ENCODE data around the gene EDIL3.

EDIL3 gene, protein sequence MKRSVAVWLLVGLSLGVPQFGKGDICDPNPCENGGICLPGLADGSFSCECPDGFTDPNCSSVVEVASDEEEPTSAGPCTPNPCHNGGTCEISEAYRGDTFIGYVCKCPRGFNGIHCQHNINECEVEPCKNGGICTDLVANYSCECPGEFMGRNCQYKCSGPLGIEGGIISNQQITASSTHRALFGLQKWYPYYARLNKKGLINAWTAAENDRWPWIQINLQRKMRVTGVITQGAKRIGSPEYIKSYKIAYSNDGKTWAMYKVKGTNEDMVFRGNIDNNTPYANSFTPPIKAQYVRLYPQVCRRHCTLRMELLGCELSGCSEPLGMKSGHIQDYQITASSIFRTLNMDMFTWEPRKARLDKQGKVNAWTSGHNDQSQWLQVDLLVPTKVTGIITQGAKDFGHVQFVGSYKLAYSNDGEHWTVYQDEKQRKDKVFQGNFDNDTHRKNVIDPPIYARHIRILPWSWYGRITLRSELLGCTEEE

DNA sequence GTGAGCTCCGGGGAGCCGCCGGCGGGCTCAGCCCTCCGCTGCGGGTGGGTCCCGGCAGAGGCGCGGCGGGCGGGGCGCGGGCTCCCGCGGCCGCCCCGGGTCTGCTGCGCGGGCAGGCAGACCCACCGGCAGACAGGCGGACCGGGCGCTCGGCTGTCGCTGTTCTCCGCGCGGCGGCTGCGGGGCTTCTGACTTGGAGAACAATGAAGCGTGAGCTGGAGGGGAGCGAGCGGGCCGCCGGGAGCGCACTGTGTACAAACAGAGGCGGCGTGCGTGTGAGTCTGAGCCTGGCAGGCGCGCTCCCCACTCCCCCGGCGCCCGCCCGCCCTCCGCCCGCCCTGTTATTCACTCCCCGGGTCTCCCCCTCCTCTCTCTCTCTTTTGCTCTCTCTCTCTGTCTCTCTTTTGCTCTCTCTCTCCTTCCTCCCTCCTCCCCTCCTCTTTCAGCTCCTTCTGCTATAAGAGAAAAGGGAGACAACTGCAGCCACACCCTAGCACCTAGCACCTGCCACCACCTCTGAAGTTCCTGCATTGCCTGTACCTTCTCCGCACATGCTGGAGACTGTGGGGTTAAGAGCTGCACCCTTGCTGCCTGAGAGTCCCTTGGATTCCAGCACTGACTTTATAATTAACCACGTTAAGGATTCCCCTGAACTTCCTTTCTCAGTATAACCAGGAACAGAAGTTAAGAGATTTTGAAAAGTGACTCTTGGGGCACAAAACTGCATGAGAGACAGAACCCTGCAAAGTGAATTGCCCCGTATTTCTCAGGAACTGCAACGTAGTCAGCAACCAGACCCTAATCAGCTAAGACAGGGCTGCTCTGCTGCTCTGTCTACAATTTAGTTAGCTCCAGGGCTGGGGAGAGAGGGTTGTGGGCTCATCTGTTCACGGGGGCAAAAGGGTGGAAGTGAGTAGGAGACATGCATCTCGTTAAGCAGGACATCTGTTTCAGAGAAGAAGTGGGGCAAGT lies at the start of gene EDIL3:
Gene EDIL3 (minus strand): TSS at position 277 of the 972 bp plus-strand sequence. CDS start 506 bp downstream, outside the sequence.
- H3K9me3 ChIP-seq (ENCODE audit: control insufficient read depth, insufficient read depth, low read length) = no peaks in the 10 kb centered on the region
- peaks cover 23% of the 10 kb centered on the region for H3K4me1 ChIP-seq (ENCODE audit: control insufficient read depth, insufficient read depth, low read length)
- peaks cover 9% of the 10 kb centered on the region; the same call in 1 of the 2 replicates for H3K36me3 ChIP-seq (ENCODE audit: control insufficient read depth, insufficient read depth, low read length)
- H3K27ac ChIP-seq (ENCODE audit: low read depth, low read length) = peak within 1 kb of the TSS; percentile 77
- H3K9ac ChIP-seq (ENCODE audit: low read depth, low read length) = peak within 1 kb of the TSS; percentile 60
- no peaks in the 10 kb centered on the region for H3K27me3 ChIP-seq (ENCODE audit: control insufficient read depth, insufficient read depth, low read length)
- peak within 1 kb of the TSS; percentile 85 for H3K4me3 ChIP-seq (ENCODE audit: low read depth, low read length)

DNA sequence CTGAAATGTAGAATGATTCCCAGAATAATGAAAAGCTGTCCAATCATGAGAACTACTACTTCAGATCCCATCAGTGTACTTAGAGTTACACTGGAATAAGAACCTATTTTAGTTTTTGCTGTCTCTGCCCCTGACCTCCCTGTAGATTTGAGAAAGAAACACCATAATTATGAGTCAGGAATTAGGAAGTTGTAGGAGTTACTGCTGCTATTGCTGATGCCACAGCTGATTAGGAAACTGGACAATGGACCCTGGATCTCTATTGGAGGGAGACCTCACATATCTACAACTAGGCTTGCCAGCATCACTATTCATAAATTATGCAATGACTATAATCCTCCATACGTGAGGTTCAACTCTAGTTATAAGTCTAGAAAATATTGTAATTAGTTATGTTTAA lies 48.8 kb upstream of the EDIL3 start:
- Histone ChIP-seq H3K4me1 (ENCODE audit: control insufficient read depth, insufficient read depth, low read length) (peaks cover 3% of the 10 kb centered on the region), H3K9me3 (ENCODE audit: control insufficient read depth, insufficient read depth, low read length) (no peaks in the 10 kb centered on the region), H3K27ac (ENCODE audit: low read depth, low read length) (no peak overlapping the region), H3K36me3 (ENCODE audit: control insufficient read depth, insufficient read depth, low read length) (no peaks in the 10 kb centered on the region), H3K9ac (ENCODE audit: low read depth, low read length) (no peak overlapping the region), H3K27me3 (ENCODE audit: control insufficient read depth, insufficient read depth, low read length) (no peaks in the 10 kb centered on the region), H3K4me3 (ENCODE audit: low read depth, low read length) (no peak overlapping the region)

DNA sequence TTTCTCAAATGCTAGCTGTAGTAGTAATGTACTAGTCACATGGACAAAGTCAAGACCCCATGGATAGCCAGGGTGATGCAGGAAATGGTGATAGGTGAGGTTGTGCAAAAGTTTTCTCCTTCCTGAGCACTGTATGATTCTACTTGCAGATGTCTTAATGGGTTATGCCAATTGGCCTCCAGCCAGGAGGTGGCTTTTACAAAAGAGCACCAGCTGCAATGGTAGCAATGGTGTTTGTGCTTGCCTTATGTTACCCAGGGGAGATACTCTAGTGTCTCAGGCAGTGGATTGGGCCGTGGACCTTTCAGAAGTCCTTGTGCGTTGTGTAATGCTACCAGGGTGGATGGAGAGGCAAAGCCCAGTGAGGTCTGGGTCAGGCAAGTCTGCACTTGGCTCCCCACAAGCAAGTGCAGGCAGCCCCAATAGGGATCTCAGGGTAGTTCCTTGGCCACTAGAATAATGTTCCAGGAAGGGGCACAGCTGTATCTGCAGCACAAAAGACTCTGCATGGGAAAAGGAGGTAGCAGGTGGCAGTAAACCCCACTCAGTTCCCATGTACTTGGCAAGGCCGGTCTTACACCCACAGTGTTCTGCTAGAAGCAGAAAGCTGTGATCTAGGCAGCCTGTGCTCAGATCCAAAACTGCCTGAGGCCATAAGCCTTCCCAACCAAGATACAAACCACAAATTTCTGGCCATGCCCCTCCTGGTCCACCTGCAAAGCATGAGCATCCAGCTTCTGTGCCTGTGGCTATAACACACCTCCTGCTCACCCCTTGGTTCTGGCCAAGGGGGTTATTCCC lies 46.4 kb upstream of the EDIL3 start:
- Histone ChIP-seq H3K4me3 (ENCODE audit: low read depth, low read length) (no peak overlapping the region), H3K9me3 (ENCODE audit: control insufficient read depth, insufficient read depth, low read length) (no peaks in the 10 kb centered on the region), H3K27me3 (ENCODE audit: control insufficient read depth, insufficient read depth, low read length) (no peaks in the 10 kb centered on the region), H3K27ac (ENCODE audit: low read depth, low read length) (no peak overlapping the region), H3K4me1 (ENCODE audit: control insufficient read depth, insufficient read depth, low read length) (peaks cover 3% of the 10 kb centered on the region; the same call in 1 of the 2 replicates), H3K36me3 (ENCODE audit: control insufficient read depth, insufficient read depth, low read length) (no peaks in the 10 kb centered on the region), H3K9ac (ENCODE audit: low read depth, low read length) (no peak overlapping the region)

DNA sequence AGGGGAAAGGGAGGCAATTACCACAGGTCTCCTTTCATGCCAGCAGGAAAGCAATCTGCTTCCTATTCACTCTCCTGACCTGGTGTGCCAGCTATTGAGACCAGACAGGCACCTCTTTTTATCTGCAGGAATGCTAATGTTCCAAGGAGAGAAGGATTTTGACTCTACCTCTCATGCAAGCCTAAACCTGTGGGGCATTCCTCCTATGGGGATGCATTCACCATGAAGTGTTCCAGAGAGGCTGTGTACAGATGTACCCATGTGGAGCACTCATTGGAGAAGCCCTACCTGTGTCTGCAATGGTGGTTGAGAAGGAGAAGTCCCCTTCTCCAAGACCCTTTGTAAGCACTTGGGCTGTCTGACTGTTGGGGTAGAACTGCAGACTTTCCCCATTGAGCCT lies 45.4 kb upstream of the EDIL3 start:
- Histone ChIP-seq H3K27ac (ENCODE audit: low read depth, low read length) (no peak overlapping the region), H3K27me3 (ENCODE audit: control insufficient read depth, insufficient read depth, low read length) (no peaks in the 10 kb centered on the region), H3K4me3 (ENCODE audit: low read depth, low read length) (no peak overlapping the region), H3K36me3 (ENCODE audit: control insufficient read depth, insufficient read depth, low read length) (no peaks in the 10 kb centered on the region), H3K4me1 (ENCODE audit: control insufficient read depth, insufficient read depth, low read length) (peaks cover 11% of the 10 kb centered on the region), H3K9ac (ENCODE audit: low read depth, low read length) (no peak overlapping the region), H3K9me3 (ENCODE audit: control insufficient read depth, insufficient read depth, low read length) (no peaks in the 10 kb centered on the region)

DNA sequence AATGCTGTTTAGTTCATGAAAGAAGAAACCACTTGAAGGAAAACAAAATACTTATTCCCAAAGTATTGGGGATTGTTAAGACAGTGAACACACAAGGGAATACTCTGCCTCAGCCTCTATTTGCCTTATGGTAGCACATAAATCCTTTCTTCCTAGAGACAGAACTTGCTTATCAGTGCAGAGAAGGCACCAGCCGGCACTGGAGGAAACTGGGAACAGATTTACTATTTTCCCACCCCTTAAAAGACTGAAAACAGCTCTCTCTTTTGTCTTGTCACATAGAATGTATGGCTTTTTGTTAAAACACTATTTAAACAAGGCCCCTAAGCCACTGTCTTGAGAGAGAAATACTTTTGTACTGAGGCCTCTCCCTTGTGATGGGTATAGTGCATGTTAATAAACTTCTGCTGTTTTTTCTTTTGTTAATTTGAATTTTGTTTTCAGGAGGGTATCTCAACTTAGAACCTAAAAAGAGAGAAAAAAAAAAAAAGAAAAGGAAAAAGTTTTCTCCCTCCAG lies 40.7 kb upstream of the EDIL3 start:
- Histone ChIP-seq H3K27me3 (ENCODE audit: control insufficient read depth, insufficient read depth, low read length) (no peaks in the 10 kb centered on the region), H3K9ac (ENCODE audit: low read depth, low read length) (no peak overlapping the region), H3K36me3 (ENCODE audit: control insufficient read depth, insufficient read depth, low read length) (no peaks in the 10 kb centered on the region), H3K4me3 (ENCODE audit: low read depth, low read length) (no peak overlapping the region), H3K4me1 (ENCODE audit: control insufficient read depth, insufficient read depth, low read length) (peaks cover 12% of the 10 kb centered on the region), H3K9me3 (ENCODE audit: control insufficient read depth, insufficient read depth, low read length) (no peaks in the 10 kb centered on the region), H3K27ac (ENCODE audit: low read depth, low read length) (peak overlapping the region; percentile 41)

DNA sequence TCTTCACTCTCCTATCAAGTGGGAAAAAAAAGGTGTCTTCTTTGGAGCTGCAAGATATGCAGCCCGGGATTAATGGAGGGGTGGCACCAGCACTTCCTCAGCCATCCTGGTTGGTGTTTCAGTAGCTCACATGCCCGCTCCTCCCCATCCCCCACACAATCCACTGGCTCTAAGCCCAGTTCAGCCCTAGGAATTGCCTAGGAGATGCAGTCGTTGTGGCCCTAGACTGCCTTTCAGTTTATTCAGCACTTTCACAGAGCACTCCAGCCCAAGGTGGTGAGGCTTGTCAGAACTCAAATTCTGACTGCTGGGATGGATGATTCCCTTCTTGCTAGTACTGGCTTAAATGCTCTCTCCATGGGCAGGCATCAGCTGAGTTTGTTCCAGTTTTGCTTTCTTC lies 35.1 kb upstream of the EDIL3 start:
- Histone ChIP-seq H3K27me3 (ENCODE audit: control insufficient read depth, insufficient read depth, low read length) (no peaks in the 10 kb centered on the region), H3K9me3 (ENCODE audit: control insufficient read depth, insufficient read depth, low read length) (no peaks in the 10 kb centered on the region), H3K9ac (ENCODE audit: low read depth, low read length) (no peak overlapping the region), H3K4me3 (ENCODE audit: low read depth, low read length) (no peak overlapping the region), H3K36me3 (ENCODE audit: control insufficient read depth, insufficient read depth, low read length) (no peaks in the 10 kb centered on the region), H3K27ac (ENCODE audit: low read depth, low read length) (no peak overlapping the region), H3K4me1 (ENCODE audit: control insufficient read depth, insufficient read depth, low read length) (no peaks in the 10 kb centered on the region)

DNA sequence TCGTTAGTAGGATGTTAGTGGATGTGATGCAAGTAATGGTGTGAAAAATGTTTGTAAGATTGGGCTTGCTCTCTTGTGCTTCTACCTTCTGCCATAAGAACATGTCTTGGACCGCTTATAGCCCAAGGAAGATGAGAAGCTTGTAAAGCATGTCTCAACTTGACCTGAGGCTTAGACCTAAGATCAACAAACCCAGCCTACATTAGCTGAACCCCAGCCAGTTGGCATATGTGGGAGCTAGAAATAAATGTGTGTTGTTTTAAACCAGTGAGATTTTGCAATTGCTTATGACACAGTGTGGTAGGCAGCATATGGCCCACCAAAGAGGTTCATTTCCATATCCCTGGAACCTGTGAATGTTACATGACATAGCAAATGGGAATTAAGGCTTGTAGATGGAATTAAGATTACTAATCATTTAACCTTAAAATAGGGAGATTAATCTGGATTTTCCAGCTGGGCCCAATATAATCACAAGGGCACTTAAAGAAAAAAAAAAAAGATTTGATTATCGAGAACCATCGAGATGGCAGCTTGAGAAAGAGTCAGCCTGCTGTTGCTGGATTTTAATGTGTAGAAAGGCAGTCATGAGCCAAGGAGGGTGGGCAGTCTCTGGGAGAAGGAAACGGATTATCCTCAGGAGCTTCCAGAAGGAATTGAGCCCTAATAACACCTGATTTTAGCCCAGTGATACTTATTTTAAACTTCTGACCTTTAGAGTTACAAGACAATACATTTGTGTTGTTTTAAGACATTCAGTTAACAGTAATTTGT lies 27.3 kb upstream of the EDIL3 start:
- H3K27ac ChIP-seq (ENCODE audit: low read depth, low read length) = no peak overlapping the region
- H3K4me3 ChIP-seq (ENCODE audit: low read depth, low read length) = no peak overlapping the region
- no peaks in the 10 kb centered on the region for H3K9me3 ChIP-seq (ENCODE audit: control insufficient read depth, insufficient read depth, low read length)
- H3K36me3 ChIP-seq (ENCODE audit: control insufficient read depth, insufficient read depth, low read length) = no peaks in the 10 kb centered on the region
- no peaks in the 10 kb centered on the region for H3K4me1 ChIP-seq (ENCODE audit: control insufficient read depth, insufficient read depth, low read length)
- H3K27me3 ChIP-seq (ENCODE audit: control insufficient read depth, insufficient read depth, low read length) = no peaks in the 10 kb centered on the region
- H3K9ac ChIP-seq (ENCODE audit: low read depth, low read length) = no peak overlapping the region

DNA sequence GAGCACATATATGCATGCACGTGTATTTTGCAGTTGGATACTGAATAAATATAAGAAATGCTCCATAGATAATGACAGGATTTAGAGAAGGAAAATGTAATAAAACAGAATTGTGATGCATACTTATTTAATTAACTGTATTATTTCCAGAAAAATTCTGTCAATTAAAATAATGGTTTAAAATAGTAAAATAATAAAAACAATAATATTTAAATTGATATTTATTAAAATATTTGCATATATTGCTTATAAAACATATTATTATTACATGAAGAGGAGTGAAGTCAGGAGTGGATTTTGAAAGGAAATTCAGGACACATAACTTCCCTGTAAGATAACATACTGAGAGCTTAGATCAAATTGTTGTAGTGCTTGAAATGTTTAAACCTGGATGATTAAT lies 21.4 kb upstream of the EDIL3 start:
- Histone ChIP-seq H3K9me3 (ENCODE audit: control insufficient read depth, insufficient read depth, low read length) (no peaks in the 10 kb centered on the region), H3K9ac (ENCODE audit: low read depth, low read length) (no peak overlapping the region), H3K36me3 (ENCODE audit: control insufficient read depth, insufficient read depth, low read length) (no peaks in the 10 kb centered on the region), H3K27ac (ENCODE audit: low read depth, low read length) (no peak overlapping the region), H3K27me3 (ENCODE audit: control insufficient read depth, insufficient read depth, low read length) (no peaks in the 10 kb centered on the region), H3K4me1 (ENCODE audit: control insufficient read depth, insufficient read depth, low read length) (no peaks in the 10 kb centered on the region; the same call in 1 of the 2 replicates), H3K4me3 (ENCODE audit: low read depth, low read length) (no peak overlapping the region)

DNA sequence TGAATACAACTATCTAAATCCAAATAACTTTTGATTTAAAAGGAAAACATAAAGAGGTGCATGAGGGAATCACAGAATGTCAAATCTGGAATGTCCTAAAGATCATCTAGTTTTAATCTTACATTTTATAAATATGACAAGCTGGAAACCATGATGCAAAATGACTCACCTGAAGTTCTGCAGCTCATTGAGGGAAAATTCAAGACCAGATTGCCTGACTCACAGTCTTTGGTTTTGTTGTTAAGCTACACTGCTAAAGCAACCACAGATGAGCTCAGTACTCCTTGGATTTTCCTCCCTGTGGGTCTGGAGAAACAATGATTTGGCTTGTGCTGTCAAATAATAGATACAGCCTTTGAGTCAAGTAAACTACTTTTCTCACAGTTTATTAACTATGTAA lies 19.1 kb upstream of the EDIL3 start:
- Histone ChIP-seq H3K9ac (ENCODE audit: low read depth, low read length) (no peak overlapping the region), H3K4me3 (ENCODE audit: low read depth, low read length) (no peak overlapping the region), H3K27ac (ENCODE audit: low read depth, low read length) (no peak overlapping the region), H3K27me3 (ENCODE audit: control insufficient read depth, insufficient read depth, low read length) (no peaks in the 10 kb centered on the region), H3K4me1 (ENCODE audit: control insufficient read depth, insufficient read depth, low read length) (no peaks in the 10 kb centered on the region; the same call in 1 of the 2 replicates), H3K9me3 (ENCODE audit: control insufficient read depth, insufficient read depth, low read length) (no peaks in the 10 kb centered on the region), H3K36me3 (ENCODE audit: control insufficient read depth, insufficient read depth, low read length) (no peaks in the 10 kb centered on the region)

DNA sequence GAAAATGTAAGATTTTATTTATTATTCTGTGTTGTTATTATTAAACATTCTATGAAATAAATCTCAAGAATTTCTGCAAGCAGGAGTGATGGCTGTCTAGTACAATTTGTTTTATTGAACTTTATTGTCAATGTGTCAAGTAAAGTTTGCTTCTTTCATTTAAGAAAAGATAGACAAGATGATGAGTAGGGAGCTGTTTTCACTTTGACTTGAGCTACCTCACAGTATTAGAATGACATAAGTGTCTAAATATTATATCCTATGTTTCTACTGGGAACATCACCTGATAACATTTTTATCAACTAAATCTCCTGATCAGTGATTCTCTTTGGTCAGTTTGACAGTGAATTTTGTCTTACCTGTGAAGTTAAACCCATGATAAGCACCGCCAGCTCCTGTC lies 12.7 kb upstream of the EDIL3 start:
- Histone ChIP-seq H3K27me3 (ENCODE audit: control insufficient read depth, insufficient read depth, low read length) (no peaks in the 10 kb centered on the region), H3K4me1 (ENCODE audit: control insufficient read depth, insufficient read depth, low read length) (no peaks in the 10 kb centered on the region), H3K36me3 (ENCODE audit: control insufficient read depth, insufficient read depth, low read length) (no peaks in the 10 kb centered on the region), H3K9me3 (ENCODE audit: control insufficient read depth, insufficient read depth, low read length) (no peaks in the 10 kb centered on the region), H3K27ac (ENCODE audit: low read depth, low read length) (no peak overlapping the region), H3K4me3 (ENCODE audit: low read depth, low read length) (no peak overlapping the region), H3K9ac (ENCODE audit: low read depth, low read length) (no peak overlapping the region)
